Measurements from ENCODE around the gene TICAM2. TPM values are rescaled to one million over a fixed set of nuclear protein-coding genes. Genes with fewer than 3 reads are reported as not detected.

The TICAM2 gene
- total RNA-seq, 4 donors from 2014 or later: 1.2 to 4.7 (median 3.1) TPM

GRCh38 chr5:115531380-115531779 is 70.9 kb downstream of the TICAM2 start:
- WGBS, 2 donors (ENCODE audit: low coverage in 1 of 2): 85 to 87% methylated on average over 3 of the region's 3 CpGs
- TF ChIP-seq CTCF (IDR thresholded peaks at IDR 0.05) (no peak), POLR2A (IDR thresholded peaks at IDR 0.05) (no peak)
- peaks cover 0 to 7% of the 10 kb centered on the region in 2 donors for H3K36me3 ChIP-seq
- peaks cover 6 to 97% (median 33%) of the 10 kb centered on the region in 3 donors for H3K4me1 ChIP-seq
- H3K9me3 ChIP-seq: no peaks in the 10 kb centered on the region
- ATAC-seq: no peak
- no peaks in the 10 kb centered on the region for H3K27me3 ChIP-seq
- H3K4me3 ChIP-seq: no peak overlapping the region
- no peak overlapping the region for H3K27ac ChIP-seq

DNA sequence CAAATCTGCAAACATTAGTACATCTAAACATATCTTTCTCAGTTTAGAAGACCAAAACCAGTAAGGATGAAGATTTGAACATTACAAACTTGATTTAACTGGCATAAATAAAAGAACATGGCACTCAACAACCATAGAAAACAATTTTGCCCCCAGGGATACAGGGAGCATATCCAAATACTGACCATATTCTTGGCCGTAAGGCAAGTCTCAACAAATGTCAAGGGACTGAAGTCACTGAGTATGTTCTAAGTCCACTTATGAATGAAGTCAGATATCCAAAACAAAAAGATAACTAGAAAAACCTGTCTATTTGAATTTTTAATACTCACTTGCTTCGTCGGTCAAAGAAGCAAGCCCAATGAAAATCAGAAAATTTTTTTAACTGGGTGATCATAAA is 71.9 kb downstream of the TICAM2 start:
- ATAC-seq: no peak
- no peak for TF ChIP-seq CTCF (IDR thresholded peaks at IDR 0.05)
- no peak for TF ChIP-seq POLR2AphosphoS5 (IDR thresholded peaks at IDR 0.05)
- no peak for TF ChIP-seq POLR2A (IDR thresholded peaks at IDR 0.05)
- no peak for TF ChIP-seq EP300 (IDR thresholded peaks at IDR 0.05)
- Histone ChIP-seq H3K27ac (no peak overlapping the region), H3K4me1 (peaks cover 6 to 98% (median 36%) of the 10 kb centered on the region in 3 donors), H3K27me3 (no peaks in the 10 kb centered on the region), H3K9me3 (no peaks in the 10 kb centered on the region), H3K4me3 (no peak overlapping the region), H3K36me3 (peaks cover 0 to 4% of the 10 kb centered on the region in 2 donors)
- 40 to 44% methylated on average over 3 of the region's 3 CpGs for WGBS, 2 donors (ENCODE audit: low coverage in 1 of 2)

Other genes with a start within 250 kb of the TICAM2 start
- gene FEM1C, start 57.7 kb downstream of the TICAM2 start, total RNA-seq: 10 to 100 TPM; 32.0 to 73.9 (median 44.7) TPM
- gene TMED7, start 23.6 kb upstream of the TICAM2 start, total RNA-seq: 100 to 1,000 TPM; 100 to 148 (median 120) TPM
- 10 to 100 TPM in 3 of 4 donors, 1 to 10 TPM in 1; 9.7 to 29.9 (median 13.3) TPM for gene CDO1, start 214.2 kb upstream of the TICAM2 start, total RNA-seq
- 10 to 100 TPM; 36.5 to 73.0 (median 48.7) TPM for gene ATG12, start 239.1 kb upstream of the TICAM2 start, total RNA-seq
- gene AP3S1, start 239.5 kb upstream of the TICAM2 start, total RNA-seq: 100 to 1,000 TPM in 2 of 4 donors, 10 to 100 TPM in 2; 62.1 to 200 (median 99.5) TPM

All from gastroesophageal sphincter (tissue), 4 donors.